Choroid plexus epithelial cell (primary cell): ENCODE results near the gene BSN.

Experiments used
- DNase-seq: peaks from one replicate; pipeline ENCODE4 v3.0.0-alpha.2; 2010; ENCODE audit warnings: low read depth
- H3K4me3 ChIP-seq: 2 replicates; pipeline ENCODE4 v1.5.1; 2011; ENCODE audit warnings: low read depth, mild to moderate bottlenecking, control low read depth, low read length, moderate library complexity
- TF ChIP-seq, protein P1 (sequence below): conservative IDR thresholded peaks from 2 replicates; pipeline ENCODE4 v1.5.1; 2011; ENCODE audit warnings: low read depth, mild to moderate bottlenecking, control low read depth, inconsistent platforms, low read length, moderate library complexity

Gene BSN

DNA sequence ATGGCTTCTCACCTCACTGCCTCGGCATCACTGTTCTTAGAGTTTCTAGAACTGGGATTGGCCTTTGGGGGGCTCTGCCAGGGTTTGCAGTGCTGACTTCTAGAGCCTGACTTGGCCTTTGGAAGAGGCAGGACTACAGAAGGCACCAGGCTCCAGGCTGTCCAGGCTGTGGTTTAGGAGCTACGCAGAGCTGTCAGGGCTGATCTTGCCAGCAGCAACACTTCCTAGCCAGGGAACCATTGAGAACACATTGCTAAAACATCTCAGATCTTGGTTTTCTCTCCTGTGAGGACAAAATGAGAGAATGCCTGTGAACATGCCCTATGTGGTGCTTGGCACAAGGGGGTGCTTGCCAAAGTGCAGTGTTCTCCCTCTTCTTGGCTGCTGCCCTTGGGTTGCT, 85.3 kb downstream of the BSN start:
- no peak for DNase-seq
- no peak overlapping the region for H3K4me3 ChIP-seq
- TF ChIP-seq, protein P1, sequence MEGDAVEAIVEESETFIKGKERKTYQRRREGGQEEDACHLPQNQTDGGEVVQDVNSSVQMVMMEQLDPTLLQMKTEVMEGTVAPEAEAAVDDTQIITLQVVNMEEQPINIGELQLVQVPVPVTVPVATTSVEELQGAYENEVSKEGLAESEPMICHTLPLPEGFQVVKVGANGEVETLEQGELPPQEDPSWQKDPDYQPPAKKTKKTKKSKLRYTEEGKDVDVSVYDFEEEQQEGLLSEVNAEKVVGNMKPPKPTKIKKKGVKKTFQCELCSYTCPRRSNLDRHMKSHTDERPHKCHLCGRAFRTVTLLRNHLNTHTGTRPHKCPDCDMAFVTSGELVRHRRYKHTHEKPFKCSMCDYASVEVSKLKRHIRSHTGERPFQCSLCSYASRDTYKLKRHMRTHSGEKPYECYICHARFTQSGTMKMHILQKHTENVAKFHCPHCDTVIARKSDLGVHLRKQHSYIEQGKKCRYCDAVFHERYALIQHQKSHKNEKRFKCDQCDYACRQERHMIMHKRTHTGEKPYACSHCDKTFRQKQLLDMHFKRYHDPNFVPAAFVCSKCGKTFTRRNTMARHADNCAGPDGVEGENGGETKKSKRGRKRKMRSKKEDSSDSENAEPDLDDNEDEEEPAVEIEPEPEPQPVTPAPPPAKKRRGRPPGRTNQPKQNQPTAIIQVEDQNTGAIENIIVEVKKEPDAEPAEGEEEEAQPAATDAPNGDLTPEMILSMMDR = no peak

DNA sequence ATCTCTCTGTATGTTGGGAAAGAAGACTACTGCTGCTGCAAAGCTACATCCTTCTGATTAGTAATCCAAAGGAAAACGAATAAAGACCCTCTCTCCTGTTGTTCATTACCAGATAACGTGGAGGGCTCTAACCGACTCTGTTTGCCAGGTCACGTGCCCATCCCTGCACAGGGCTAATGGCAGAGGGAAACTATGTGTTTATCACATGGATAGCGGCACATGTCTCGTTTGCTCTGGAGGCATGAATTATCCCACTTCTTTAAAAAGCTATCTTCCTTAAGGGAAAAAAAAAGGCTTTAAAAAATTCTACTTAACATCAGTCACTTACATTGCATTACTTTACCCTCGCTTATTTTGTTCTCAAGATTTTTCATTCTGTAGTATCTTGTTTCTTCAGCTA, 87.0 kb downstream of the BSN start:
- H3K4me3 ChIP-seq = no peak overlapping the region
- TF ChIP-seq, protein P1 = no peak
- DNase-seq = no peak

DNA sequence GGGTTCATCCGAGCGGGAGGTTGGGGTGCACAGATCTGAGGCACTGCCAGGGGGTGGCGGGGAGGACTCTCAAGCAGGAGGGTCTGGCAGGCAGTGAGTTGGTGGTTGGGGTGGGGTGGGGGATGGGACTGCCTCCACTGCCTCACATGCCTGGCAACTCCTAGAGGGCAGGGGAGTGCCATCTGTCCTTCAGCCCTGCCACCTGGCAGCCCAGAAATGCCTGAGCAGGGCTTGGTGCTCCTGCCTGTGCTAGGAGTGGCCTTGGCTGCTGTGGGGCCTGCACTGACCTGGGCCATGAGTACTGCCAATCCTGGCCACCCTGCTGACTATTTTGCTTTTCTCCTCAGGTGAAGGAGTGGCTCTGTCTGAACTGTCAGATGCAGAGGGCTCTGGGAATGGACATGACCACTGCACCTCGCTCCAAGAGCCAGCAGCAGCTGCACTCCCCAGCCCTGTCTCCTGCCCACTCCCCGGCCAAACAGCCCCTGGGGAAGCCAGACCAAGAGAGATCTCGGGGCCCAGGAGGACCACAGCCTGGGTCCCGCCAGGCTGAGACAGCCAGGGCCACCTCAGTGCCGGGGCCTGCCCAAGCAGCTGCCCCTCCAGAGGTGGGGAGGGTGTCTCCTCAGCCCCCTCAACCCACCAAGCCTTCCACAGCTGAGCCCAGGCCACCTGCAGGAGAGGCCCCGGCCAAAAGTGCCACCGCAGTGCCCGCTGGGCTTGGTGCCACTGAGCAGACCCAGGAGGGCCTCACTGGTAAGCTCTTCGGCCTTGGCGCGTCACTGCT, 87.8 kb downstream of the BSN start:
- TF ChIP-seq, protein P1 = no peak
- DNase-seq = no peak
- no peak overlapping the region for H3K4me3 ChIP-seq

DNA sequence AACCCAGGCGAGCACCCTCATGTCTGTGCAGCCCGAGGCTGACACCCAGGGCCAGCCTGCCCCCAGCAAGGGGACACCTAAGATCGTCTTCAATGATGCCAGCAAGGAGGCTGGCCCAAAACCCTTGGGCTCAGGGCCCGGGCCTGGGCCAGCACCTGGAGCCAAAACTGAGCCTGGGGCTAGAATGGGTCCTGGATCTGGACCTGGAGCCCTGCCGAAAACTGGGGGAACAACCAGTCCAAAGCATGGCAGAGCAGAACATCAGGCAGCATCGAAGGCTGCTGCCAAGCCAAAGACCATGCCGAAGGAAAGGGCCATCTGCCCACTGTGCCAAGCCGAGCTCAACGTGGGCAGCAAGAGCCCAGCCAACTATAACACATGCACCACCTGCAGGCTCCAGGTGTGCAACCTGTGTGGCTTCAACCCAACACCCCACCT, 88.5 kb downstream of the BSN start:
- no peak for DNase-seq
- TF ChIP-seq, protein P1 = no peak
- H3K4me3 ChIP-seq = no peak overlapping the region

DNA sequence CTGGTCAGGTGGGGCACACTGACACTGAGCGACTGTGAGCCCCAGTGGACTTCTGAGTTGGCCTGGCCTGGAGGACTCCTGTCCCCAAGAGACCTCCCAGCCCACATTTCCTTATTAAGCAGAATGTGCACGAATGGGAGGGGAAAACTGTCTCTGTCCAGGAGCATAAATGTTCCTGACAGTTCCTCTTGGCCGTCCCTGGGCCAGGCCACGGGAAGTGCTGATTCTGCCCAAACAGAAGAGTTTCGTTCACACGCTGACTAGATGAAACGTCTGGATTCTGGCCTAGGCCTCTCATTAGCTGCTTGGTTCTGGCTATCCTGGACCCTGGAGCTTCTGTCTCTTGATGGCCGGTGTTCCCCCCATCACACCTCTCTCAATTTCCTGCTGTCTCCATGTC, 90.4 kb downstream of the BSN start:
- no peak for DNase-seq
- TF ChIP-seq, protein P1 = no peak
- no peak overlapping the region for H3K4me3 ChIP-seq

DNA sequence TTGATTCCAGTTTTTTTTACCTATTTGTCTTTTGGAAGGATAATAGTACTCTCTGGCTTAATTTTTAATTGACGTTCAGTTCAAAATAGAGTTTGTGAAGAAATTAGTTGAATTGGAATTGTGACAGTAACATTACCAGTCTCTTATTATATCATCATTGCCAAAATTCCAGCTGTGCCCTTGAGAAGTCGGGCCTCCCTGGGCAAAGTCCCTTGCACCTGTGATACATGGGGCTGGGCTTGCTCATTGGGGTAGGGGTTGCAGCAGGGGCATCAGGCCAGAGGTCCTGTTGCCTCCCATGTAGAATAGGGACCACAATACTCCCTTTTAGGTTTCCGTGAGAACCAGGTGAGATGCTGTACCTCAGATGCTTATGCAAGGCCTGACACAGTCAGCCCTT, 92.0 kb downstream of the BSN start:
- H3K4me3 ChIP-seq = no peak overlapping the region
- TF ChIP-seq, protein P1 = no peak

DNA sequence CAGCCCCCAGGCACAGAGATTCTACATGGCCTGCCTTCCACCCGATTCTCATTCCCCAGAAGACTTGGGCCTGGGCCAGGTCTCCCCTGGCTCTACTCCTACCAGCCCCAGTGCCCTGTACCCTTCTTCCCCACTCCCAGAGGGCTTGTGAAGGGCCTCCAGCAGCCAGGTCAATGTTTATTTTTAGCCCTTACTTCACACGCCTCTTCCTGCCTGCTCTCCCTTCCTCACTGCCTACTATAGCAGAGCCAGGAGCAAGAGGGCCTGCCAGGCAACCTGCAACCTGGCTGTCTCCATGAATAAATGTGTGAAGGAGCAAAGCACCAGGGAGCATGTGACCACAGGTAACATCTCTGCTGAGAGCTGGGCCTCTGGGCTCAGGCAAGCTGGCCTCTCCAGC, 93.5 kb downstream of the BSN start:
- peak; percentile 30 for DNase-seq
- TF ChIP-seq, protein P1 = no peak
- no peak overlapping the region for H3K4me3 ChIP-seq

More for the DNA sequence above, 92.0 kb downstream of the BSN start:
- DNase-seq = no peak
